OCI-LY1 (cell line): ENCODE measurements around the gene PTPRN2.

Experiments
- H2AFZ ChIP-seq: fragments of 200-600 bp; sonication (generic), shearing (Covaris generic); 2 replicates; pipeline ENCODE4 v1.6.0; 2014; ENCODE audit warnings: antibody characterized with exemption, mild to moderate bottlenecking, low read length
- H3F3A ChIP-seq: fragments of 200-600 bp; sonication (generic), shearing (Covaris generic); 2 replicates; pipeline ENCODE4 v1.6.0; 2014; ENCODE audit warnings: mild to moderate bottlenecking, antibody characterized with exemption, low read length, moderate library complexity; ENCODE audit not compliant: insufficient read depth
- H3K27ac ChIP-seq: fragments of 200-600 bp; sonication (generic); 2 replicates; pipeline ENCODE4 v1.5.1; 2014; ENCODE audit warnings: low read length, mixed run types, mild to moderate bottlenecking, low read depth; ENCODE audit not compliant: poor library complexity, severe bottlenecking
- H3K27me3 ChIP-seq: fragments of 200-600 bp; sonication (generic); 2 replicates; pipeline ENCODE4 v1.6.0; 2014; ENCODE audit warnings: antibody characterized with exemption, mild to moderate bottlenecking, low read length, moderate library complexity; ENCODE audit not compliant: insufficient read depth
- H3K36me3 ChIP-seq: fragments of 200-600 bp; sonication (generic); 2 replicates; pipeline ENCODE4 v1.6.1; 2014; ENCODE audit warnings: mild to moderate bottlenecking, antibody characterized with exemption, low read length, moderate library complexity, mixed read lengths; ENCODE audit not compliant: insufficient read depth
- H3K4me1 ChIP-seq: fragments of 200-600 bp; sonication (generic); 2 replicates; pipeline ENCODE4 v1.5.1; 2014; ENCODE audit warnings: mild to moderate bottlenecking, low read length, moderate library complexity; ENCODE audit not compliant: insufficient read depth, severe bottlenecking
- H3K4me2 ChIP-seq: fragments of 200-600 bp; sonication (generic), shearing (Covaris generic); 2 replicates; pipeline ENCODE4 v1.6.1; 2014; ENCODE audit warnings: low read length
- H3K4me3 ChIP-seq: fragments of 200-600 bp; sonication (generic); 2 replicates; pipeline ENCODE4 v1.5.1; 2014; ENCODE audit warnings: low read length, low read depth, mild to moderate bottlenecking, mixed read lengths; ENCODE audit not compliant: poor library complexity, severe bottlenecking
- H3K79me2 ChIP-seq: fragments of 200-600 bp; shearing (Covaris generic); 2 replicates; pipeline ENCODE4 v1.6.1; 2016; ENCODE audit warnings: mixed run types, low read length, mixed read lengths; ENCODE audit not compliant: insufficient read depth
- H3K9ac ChIP-seq: fragments of 200-600 bp; sonication (generic), shearing (Covaris generic); 2 replicates; pipeline ENCODE4 v1.6.1; 2014; ENCODE audit warnings: mild to moderate bottlenecking, low read length, mixed read lengths
- H3K9me2 ChIP-seq: fragments of 200-600 bp; sonication (generic), shearing (Covaris generic); 2 replicates; pipeline ENCODE4 v1.6.1; 2014; ENCODE audit warnings: low read depth, mild to moderate bottlenecking, low read length, mixed read lengths
- H3K9me3 ChIP-seq: fragments of 200-600 bp; shearing (Covaris generic); 2 replicates; pipeline ENCODE4 v1.6.1; 2014; ENCODE audit warnings: low read length, mixed read lengths
- H4K20me1 ChIP-seq: fragments of 200-600 bp; sonication (generic), shearing (Covaris generic); 2 replicates; pipeline ENCODE4 v1.6.0; 2016; ENCODE audit warnings: mild to moderate bottlenecking, low read length; ENCODE audit not compliant: insufficient read depth
- EZH2 ChIP-seq: fragments of 200-600 bp; sonication (generic), shearing (Covaris generic); IDR thresholded peaks from 2 replicates; pipeline ENCODE4 v1.8.0; 2017; ENCODE audit warnings: borderline replicate concordance, mixed run types, mild to moderate bottlenecking, antibody characterized with exemption, low read length, moderate library complexity, mixed read lengths
- TF ChIP-seq, protein P1 (sequence below): fragments of 200-600 bp; sonication (generic), shearing (Covaris generic); IDR thresholded peaks from 2 replicates; pipeline ENCODE4 v1.5.1; 2017; ENCODE audit warnings: mild to moderate bottlenecking, antibody characterized with exemption, low read length, moderate library complexity, mixed read lengths

The PTPRN2 gene

DNA sequence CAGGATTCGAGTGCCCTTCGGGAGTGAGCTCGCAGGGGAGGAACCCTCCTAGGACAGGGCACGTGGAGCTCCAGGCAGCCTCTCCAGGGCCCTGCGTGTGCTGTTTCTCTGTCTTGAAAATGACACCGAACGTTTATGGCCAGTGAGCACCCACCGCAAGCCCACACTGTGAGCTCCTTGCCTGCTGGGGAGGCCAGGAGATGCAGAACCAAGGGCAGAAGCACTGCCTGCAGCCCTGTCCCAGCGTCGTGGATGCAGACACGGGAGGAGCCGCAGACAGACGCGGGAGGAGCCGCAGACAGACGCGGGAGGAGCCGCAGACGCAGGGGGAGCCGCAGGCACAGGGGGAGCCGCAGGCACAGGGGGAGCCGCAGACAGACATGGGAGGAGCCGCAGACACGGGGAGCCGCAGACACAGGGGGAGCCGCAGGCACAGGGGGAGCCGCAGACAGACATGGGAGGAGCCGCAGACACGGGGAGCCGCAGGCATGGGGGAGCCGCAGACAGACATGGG is 314.4 kb downstream of the PTPRN2 start:
- TF ChIP-seq, protein P1, sequence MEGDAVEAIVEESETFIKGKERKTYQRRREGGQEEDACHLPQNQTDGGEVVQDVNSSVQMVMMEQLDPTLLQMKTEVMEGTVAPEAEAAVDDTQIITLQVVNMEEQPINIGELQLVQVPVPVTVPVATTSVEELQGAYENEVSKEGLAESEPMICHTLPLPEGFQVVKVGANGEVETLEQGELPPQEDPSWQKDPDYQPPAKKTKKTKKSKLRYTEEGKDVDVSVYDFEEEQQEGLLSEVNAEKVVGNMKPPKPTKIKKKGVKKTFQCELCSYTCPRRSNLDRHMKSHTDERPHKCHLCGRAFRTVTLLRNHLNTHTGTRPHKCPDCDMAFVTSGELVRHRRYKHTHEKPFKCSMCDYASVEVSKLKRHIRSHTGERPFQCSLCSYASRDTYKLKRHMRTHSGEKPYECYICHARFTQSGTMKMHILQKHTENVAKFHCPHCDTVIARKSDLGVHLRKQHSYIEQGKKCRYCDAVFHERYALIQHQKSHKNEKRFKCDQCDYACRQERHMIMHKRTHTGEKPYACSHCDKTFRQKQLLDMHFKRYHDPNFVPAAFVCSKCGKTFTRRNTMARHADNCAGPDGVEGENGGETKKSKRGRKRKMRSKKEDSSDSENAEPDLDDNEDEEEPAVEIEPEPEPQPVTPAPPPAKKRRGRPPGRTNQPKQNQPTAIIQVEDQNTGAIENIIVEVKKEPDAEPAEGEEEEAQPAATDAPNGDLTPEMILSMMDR, result no peak
- no peak for TF ChIP-seq EZH2
- no peak overlapping the region for H3K4me2 ChIP-seq
- H3K9ac ChIP-seq, result no peak overlapping the region
- H3K36me3 ChIP-seq, result no peaks in the 10 kb centered on the region
- no peak overlapping the region for H3K27ac ChIP-seq
- H3F3A ChIP-seq, result no peaks in the 10 kb centered on the region
- no peaks in the 10 kb centered on the region for H3K79me2 ChIP-seq
- H3K4me1 ChIP-seq, result no peaks in the 10 kb centered on the region
- H3K27me3 ChIP-seq, result peaks cover 12% of the 10 kb centered on the region; the same call in 1 of the 2 replicates
- H3K9me3 ChIP-seq, result no peaks in the 10 kb centered on the region
- H3K4me3 ChIP-seq, result no peak overlapping the region
- no peaks in the 10 kb centered on the region for H3K9me2 ChIP-seq
- H4K20me1 ChIP-seq, result no peaks in the 10 kb centered on the region
- H2AFZ ChIP-seq, result no peak overlapping the region

DNA sequence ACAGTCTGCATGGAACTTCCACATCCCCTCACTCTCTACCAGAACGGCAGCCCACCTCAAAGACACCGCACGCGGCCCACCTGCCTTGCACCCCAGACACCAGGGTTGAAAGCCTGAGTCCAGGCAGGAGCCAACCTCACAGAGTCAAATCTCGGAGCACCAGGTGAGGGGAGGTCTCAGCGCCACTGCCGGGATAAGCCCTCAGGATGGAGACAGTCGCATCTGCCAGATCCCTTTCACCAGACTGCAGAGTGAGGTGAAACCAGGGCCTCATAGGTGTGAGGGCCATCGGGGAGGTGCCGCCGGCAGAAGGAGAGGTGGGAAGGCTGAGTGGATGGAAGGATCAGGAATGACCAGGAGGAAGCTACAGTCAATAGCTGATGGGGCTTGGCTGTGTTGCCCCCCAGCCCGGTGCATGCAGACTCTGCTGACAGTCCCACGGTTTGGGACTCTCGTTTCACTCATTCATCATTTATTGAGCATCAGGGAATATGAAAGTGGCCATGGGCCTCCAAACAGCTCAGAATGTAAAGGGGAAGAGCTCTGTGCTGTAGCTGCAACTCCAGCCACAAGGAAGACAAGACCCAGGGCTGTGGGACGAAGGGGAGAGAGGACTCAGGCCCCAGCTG is 315.0 kb downstream of the PTPRN2 start:
- H3K4me1 ChIP-seq, result no peaks in the 10 kb centered on the region
- H3K9ac ChIP-seq, result no peak overlapping the region
- no peaks in the 10 kb centered on the region for H3K79me2 ChIP-seq
- no peak overlapping the region for H3K4me3 ChIP-seq
- H3F3A ChIP-seq, result no peaks in the 10 kb centered on the region
- H3K27me3 ChIP-seq, result peaks cover 9% of the 10 kb centered on the region; the same call in 1 of the 2 replicates
- no peak overlapping the region for H2AFZ ChIP-seq
- TF ChIP-seq, protein P1, result no peak
- TF ChIP-seq EZH2, result no peak
- no peaks in the 10 kb centered on the region for H4K20me1 ChIP-seq
- no peaks in the 10 kb centered on the region for H3K9me3 ChIP-seq
- no peaks in the 10 kb centered on the region for H3K36me3 ChIP-seq
- no peak overlapping the region for H3K27ac ChIP-seq
- no peak overlapping the region for H3K4me2 ChIP-seq
- H3K9me2 ChIP-seq, result no peaks in the 10 kb centered on the region

DNA sequence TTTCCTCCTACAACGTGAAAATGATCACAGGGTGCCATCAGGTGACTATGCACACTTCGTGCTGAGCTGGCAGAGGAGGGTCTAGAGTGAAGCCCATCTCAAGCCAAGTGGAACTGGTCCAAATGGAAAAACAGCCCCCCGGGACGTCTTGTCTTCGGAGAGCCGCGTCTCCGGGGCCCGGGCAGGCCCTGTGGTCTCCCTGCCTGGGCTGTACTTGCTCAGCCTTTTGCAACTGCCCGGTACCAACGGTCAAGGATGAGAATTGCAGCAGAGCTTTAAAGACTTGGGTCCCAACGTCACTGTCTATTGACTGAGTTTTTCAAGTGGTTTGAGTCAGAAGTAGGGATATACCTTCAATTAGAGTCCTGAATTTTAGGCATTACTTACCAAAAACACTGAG is 315.5 kb downstream of the PTPRN2 start:
- Histone ChIP-seq H3K27ac (no peak overlapping the region), H3K9ac (no peak overlapping the region), H3K4me3 (no peak overlapping the region), H3K4me1 (no peaks in the 10 kb centered on the region), H4K20me1 (no peaks in the 10 kb centered on the region), H3K4me2 (no peak overlapping the region), H3K79me2 (no peaks in the 10 kb centered on the region), H3K9me3 (no peaks in the 10 kb centered on the region), H2AFZ (no peak overlapping the region), H3K9me2 (no peaks in the 10 kb centered on the region), H3K27me3 (peaks cover 3% of the 10 kb centered on the region; the same call in 1 of the 2 replicates), H3K36me3 (no peaks in the 10 kb centered on the region), H3F3A (no peaks in the 10 kb centered on the region)
- TF ChIP-seq, protein P1, result no peak
- TF ChIP-seq EZH2, result no peak
